Stimulated activated naive CD4-positive, alpha-beta T cell (primary cell): ENCODE data around the gene OR52E4.

Experiments
- DNase-seq, 6 experiments: peaks; one replicate each; lab custom pipeline; 2025; lab: John Stamatoyannopoulos, UW

The OR52E4 gene

DNA sequence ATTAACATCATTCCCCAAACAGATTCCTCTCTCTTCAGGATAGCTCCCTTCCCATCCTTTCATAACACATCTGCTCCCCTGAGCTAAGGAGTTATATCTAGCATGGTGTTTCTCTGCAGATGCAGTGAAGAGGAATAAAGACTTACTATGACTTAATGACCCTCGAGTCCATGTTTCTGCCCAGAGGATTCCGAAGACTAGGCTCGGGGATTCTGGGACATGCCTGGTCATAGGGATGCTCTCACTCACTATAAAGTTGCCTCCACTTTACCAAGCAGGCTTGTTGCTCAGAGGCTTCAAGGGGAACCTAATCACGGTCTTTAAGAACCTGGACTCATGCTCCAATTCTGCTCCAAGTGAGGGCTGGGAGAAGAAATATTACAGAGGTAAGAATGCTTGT lies at the start of gene OR52E4:
TSS of gene OR52E4 (plus strand) at position 301 of the 400 bp plus-strand sequence. CDS start 3,664 bp downstream, outside the sequence.
- DNase-seq = no peak

DNA sequence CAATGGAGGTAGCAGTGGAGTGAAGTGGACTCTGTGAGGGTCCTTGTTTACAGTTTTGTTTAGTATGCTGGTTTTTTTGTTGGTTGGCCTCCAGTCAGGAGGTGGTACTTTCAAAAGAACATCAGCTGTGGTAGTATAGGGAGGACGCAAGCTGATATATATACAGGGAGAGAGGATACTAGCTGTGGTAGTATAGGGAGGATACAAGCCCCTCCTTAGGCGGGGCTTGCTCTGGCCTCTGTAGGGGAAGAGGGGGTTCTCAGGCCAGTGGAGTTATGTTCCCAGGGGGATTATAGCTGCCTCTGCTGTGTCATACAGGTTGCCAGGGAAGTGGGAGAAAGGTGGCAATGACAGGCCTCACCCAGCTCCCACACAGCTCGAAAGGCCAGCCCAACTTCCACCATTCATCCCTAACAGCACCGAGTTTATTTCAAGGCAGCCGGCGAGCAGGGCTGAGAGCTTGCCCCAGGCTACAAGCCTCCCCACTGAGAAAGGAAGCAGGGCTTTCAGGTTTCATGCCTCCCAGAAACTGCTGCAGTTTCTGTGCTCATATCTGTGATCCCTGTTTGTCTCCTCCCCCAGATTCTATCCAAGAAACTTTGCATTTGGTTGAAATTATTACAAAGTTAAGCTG lies 49.1 kb upstream of the OR52E4 start:
- no peak for DNase-seq

DNA sequence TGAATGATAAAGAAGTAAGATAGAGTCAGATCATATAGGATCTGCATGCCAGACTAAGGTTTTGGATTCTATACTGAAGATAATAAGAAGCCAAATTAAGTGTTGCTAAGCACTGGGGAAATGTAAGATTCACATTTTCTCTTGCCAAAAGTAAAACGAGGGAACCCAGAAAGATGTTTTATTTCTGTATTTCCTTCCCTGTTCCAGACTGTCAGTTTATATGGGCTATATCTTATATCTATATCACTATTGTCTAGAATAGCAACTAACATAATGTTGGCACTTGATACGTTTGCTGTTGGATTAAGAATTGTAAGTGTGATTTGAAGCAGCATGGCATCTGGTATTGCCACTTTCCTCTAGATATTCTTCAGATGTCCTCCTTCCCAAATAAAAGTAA lies 47.0 kb upstream of the OR52E4 start:
- no peak for DNase-seq

DNA sequence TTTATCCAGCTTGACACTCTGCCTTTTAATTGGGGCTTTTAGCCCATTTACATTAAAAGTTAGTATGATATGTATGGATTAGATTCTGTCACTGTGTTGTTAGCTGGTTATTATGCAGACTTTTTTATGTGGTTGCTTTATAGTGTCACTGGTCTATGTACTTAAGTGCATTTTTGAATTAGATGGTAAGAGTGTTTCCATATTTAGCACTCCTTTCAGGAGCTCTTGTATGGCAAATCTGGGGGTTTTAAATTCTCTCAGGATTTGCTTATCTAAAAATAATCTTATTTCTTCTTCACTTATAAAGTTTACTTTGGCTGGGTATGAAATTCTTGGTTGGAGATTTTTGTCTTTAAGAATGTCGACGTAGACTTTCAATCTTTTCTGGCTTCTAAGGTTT lies 42.7 kb upstream of the OR52E4 start:
- no peak for DNase-seq

DNA sequence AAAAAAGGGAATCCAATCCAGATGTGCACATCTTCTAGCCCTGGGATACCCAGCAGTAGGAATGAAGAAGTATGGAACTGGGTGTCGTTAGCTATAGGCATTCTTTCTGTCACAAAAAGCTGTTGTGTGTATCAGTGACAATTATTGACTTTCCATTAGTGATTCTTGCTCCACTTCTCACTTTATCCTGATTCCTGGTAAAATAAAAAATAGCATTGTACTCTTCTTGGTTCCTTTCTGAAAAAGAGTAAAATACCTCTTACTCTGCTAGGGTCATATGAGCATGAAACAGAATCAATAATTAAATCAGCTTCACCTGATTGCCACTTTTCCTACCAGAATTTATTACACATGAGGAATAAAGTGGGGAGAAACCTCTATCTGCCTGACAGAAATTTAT lies 38.6 kb upstream of the OR52E4 start, which contains the start of gene OR52E6:
TSS of gene OR52E6 (minus strand) at position 101 of the 400 bp plus-strand sequence. CDS start at position 101, 0 bp downstream.
- no peak for DNase-seq

DNA sequence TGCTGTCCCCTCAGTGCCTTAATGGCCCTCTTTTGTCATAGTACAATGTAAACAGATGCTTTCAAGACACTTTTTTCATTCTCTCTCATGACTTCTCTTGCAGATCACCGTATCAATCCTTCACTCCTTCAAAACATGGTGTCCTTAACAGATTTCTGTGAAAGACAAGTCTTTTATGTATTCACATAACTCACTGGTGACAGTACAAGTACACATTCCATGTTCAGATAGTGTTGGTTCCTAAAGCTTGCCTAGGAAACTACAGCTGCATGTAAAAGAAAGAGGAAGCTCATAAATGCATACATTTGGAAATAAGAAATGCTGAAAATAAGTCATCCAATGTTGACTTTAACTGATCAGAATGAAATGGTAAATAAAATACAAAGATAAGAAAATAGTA lies 33.7 kb upstream of the OR52E4 start:
- no peak for DNase-seq

DNA sequence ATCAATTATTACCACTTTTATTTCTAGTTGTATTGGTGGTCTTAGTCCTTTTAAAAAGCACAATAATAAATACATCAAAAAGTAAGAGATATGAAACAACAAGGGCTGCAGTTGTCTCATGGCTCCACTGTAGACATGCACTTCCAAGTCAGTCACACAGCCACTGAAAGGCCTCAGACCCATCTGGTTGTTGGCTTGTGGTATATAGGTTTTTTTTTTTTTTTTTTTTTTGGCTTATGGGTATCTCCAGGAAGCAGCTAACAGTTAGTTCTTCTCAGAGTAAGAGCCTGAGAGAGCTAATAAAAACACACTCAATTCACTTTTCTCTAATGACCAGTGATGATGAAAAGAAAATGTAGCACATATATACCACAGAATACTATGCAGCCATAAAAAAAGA lies 32.7 kb upstream of the OR52E4 start:
- DNase-seq = no peak

DNA sequence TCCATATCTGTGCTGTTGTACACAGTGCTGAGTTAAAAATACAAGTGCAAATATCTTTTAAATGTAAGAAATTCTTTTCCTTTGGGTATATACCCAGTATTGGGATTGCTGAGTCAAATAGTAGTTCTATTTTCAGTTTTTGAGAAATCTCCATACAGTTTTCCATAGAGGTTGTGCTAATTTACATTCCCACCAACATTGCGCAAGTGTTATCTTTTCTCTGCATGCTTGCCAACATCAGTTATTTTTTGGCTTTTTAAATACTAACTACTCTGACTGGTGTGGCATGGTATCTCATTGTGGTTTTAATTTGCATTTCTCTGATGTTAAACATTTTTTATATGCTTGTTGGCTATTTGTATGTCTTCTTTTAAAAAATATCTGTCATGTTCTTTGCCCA lies 29.4 kb upstream of the OR52E4 start:
- DNase-seq = no peak

DNA sequence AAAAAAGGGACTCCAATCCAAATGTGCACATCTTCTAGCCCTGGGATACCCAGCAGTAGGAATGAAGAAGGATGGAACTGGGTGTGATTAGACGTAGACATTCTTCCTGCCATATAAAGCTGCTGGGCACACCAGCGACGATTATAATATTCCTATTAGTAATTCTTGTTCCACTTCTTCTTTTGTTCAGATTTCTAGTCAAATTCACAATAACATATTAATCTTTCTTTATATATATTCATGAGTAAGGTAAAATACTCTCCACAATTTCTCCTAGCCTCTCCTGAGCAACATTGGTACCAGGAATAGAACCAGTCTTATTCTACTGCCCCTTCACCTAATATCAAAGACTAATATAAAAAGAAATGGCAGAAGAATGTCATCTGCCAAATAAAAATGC lies 22.8 kb upstream of the OR52E4 start, which contains the start of gene OR52E8:
TSS of gene OR52E8 (minus strand) at position 101 of the 400 bp plus-strand sequence. CDS start at position 101, 0 bp downstream.
- no peak for DNase-seq

DNA sequence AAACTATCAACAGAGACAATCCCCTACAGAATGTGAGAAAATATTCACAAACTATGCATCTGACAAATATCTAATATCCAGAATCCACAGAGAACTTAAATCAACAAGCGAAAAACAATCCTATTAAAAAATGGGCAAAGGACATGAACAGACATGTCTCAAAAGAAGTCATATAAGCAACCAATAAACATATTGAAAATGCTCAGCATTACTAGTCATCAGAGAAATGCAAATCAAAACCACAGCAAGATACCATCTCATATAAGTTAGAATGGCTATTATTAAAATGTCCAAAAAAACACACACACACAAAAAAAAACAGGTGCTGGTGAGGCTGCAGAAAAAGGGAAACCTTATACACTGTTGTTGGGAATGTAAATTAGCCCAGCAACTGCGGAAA lies 14.6 kb upstream of the OR52E4 start:
- no peak for DNase-seq

DNA sequence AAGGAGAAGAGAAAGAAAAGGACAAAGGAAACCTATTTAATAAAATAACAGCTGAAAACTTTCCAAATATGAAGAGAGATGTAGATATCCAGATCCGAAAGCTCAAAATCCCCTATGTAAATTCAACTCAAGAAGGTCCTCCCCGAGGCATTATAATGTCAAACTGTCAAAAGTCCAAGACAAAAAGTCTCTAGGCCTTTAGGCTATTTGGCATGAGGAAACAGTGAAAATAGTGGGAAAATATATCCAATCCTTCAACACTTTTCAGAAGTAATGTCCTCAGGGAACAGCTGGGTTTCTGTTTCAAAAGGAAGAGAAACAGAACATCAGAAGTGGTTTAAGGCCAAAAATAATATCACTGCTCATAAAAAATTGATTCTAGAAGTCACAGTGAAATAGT lies 1.9 kb upstream of the OR52E4 start:
- DNase-seq = no peak

DNA sequence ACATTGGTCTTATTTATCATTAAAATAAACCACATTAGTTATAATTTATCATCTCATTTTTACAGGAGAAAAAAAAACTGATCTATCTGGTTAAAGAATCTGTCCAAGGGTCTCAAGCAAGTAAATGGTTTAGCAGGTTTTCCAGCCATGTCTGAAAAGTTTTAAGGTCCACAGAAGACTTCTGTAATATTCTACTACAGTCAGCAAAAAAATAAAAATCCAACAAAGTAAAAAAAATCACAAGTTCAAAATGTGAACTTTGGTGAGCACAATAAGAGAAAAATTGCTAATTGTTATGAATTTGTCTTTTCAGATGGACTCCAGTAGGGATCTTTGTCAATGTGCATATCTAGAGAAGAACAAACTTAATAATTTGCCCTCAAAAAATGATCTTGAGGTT lies 1.3 kb downstream of the OR52E4 start:
- no peak for DNase-seq

DNA sequence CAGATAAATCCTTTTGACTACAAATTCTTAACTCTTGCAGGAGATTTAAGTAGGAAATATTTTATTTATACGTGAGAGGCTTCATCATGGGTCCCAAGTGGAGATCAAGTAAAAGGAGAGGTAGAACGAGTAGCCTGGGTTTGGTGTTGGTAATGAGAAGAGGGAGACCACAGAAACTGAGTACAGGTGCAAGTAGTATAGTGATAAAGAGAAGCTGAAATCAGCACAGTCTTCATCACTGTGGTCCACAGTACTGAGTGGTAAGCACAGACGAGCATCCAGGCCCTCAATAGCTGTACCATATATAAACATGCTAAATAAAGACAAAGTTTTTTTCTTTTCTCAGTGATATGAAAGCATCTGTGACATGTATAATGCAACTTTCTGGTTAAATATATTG lies 6.7 kb downstream of the OR52E4 start:
- DNase-seq = no peak

DNA sequence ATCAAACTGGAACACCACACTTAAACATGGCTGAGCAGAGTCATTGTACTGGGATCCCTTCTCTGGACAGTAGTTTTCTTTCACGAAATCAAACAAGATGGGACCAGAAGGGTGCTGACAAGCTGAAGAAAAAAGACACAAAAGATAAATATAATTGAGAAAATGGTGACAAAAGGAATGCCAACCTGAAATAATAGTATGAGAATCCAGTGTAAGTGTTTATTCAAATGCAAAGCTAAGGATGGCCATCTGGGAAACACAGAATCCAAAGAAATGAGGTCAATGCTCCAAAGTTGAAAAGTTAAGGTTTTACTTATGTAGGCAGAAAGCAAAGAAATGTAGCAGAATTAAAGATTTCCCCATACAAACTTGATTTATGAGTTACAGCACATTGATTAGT lies 7.2 kb downstream of the OR52E4 start:
- no peak for DNase-seq

DNA sequence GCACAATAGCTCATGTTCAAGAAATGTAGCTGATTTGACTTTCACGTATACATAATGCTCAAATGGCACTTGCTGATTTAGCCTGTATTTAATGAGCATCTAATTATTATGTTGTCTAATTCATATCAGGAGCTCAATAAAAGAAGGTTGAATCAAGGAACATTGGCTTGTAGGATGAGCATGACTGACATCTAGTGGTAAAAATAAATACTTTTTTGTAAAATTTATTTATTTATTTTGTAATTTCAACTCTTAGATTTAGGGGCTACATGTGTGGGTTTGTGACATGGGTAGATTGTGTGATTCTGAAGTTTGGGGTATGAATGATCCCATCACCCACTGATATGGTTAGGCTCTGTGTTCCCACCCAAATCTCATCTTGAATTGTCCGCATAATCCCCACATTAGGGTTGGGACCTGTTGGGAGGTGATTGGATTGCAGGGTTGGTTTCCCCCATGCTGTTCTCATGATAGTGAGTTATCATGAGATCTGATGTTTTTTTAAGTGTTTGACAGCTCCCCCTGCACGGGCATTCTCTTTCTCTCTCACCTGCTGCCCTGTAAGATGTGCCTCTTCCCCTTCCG lies 10.9 kb downstream of the OR52E4 start:
- DNase-seq = peak in 1 of 6 experiments; percentile 4

DNA sequence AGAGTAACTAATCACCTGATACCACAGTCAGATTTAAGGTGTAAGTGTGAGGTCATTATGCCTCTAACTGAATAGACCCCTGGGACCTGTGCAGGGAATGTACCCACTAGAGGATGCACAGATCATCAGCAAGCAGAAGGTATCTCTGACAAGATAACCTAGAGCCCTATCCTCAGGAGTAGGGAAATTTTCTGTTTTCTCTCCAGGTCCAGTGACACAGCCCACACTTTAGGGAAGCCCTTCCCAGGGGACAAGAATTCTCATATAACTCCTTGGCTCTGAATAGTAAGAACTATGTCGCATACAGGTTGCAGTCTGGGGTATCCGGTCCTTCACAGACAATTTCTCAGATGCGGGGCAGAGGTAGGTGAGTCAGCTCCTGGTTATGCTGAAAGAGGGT lies 12.5 kb downstream of the OR52E4 start, which contains the start of gene OR52E5:
TSS of gene OR52E5 (plus strand) at position 301 of the 400 bp plus-strand sequence. CDS start 7,569 bp downstream, outside the sequence.
- no peak for DNase-seq

DNA sequence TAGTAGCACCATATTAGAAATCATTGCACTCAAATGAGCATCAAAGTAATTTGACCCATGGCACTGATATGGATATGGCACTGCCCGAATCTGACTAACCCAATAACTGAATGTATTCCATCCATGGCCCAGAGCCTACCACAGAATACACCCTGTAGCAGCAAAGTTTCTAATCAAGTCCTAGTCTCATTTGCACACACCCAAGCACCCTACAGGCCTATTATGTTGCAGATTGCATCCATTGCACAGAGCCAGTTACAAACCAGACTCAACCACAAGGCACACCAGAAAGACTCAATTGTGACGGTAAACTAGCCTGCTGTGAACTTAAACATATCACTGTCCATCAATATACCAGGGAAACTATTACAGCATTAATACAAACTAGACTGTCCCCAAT lies 19.1 kb downstream of the OR52E4 start:
- no peak for DNase-seq

DNA sequence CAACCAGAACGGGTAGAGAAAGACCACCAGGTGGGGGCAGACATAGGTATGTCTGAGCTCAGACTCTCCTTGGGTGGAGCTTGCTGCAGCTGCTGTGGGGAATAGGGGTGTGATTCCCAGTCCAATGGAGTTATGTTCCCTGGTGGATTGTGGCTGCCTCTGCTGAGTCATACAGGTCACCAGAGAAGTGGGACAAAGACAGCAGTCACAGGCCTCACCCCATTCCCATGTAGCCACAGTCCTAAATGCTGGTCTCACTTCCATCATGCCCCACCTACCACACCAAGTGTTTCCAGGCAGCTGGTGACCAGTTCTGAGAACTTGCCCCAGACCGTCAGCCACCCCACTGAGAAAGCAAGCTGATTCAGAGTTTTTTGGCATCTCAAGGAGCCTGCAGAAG lies 30.1 kb downstream of the OR52E4 start:
- no peak for DNase-seq

DNA sequence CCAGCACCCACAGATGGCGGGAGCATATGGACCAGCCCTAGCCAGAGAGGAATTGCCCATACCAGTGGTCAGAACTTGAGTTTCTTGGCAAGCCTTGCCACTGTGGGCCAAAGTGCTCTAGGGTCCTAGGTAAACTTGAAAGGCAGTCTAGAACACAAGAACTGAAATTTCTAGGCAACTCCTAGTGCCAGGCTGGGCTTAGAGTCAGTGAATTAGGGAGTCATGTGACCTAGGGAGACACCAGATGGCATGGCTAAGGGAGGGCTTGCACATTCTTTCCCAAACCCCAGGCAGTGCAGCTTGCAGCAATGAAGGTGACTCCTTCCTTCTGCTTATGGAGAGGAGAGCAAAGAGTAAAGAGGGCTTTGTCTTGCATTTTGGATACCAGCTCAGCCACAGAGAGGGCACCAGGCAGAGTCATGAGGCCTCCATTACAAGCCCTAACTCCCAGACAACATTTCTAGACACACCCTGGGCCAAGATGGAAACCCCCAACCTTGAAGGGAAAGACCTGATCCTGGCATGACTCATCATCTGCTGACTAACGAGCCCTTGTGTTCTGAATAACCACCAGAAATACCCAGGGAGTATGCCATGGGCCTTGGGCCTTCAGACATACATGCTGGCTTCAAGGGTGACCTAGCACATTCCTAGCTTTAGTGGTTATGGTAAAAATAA lies 42.5 kb downstream of the OR52E4 start:
- DNase-seq = no peak

DNA sequence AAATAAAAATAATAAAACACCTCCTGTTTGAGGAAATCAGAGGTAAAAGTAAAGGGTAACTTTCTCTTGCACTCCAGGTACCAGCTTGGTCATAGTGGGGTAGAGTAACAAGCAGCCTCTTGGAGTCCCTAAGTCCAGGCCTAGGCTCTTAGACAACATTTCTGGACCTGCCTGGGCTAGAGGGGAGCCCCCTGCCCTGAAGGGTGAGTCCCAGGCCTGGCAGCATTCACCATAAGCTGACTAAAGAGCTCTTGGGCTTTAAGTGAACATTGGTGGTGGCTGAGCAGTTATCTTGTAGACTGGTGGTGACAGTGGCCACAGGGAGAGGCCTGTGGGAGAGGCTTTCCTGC lies 43.0 kb downstream of the OR52E4 start:
- DNase-seq = no peak

DNA sequence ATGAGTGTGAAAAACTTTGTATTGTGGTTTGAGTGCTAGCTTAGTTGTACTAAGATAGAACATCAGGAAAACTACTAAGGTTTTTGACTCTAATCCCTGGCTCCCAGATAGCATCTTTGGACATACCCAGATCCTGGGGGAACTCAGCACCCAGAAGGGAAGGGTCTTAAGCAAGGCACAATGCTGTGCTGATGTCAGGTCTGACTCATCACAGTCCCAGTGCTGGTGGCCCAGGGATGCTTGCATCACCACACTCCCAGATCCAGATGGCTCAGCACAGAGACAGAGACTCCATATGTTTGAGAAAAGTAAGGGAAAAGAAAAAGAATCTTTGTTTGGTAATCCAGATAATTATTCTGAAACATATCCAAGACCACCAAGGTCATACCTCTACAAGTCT lies 43.4 kb downstream of the OR52E4 start:
- no peak for DNase-seq

DNA sequence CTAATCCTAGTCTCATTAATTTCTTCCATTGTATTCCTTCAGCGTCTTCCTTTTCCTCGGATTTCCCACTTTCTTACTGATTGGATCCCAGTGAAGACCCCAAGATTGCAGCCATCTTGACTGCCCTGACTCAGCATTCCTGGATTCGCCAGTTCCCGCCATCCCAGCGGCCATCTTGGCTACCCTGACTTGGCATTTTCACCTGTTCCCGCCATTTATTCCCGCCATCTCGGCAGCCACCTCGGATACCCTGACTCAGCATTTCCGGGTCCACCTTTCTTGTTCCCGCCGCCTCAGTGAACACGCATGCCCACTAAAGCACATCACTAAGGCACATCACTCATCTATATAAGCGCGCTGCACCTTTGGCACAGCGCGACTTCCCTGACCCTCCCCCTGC lies 47.8 kb downstream of the OR52E4 start:
- DNase-seq = no peak

DNA sequence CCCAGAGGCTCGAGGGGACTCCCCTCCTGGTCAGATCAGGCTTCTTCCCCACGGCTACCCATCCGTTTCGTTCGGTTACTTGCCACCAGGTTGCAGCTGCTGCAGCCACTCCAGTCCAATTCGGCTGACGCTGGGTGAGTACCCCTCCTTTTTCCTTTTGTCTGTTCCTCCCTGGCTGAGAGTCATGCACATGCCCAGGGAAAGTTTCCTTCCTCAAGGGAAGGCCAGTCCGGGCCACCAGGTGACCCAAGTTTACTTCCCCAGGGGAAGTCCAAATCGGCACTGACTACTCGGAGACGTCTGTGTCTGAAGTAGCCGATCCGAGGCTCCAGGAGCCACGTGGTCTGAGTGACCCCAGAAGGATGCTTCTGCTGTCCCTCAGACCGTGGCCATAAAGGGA lies 48.4 kb downstream of the OR52E4 start:
- no peak for DNase-seq
